Testis (tissue), 3 donors: ENCODE results near the gene EFEMP2. TPM values are rescaled to one million over a fixed set of nuclear protein-coding genes. Genes with fewer than 3 reads are reported as not detected.

Experiments used
- DNase-seq: peaks from one replicate; pipeline ENCODE4 v3.0.0-alpha.2; 2019
- H3K27ac ChIP-seq, 2 donors: fragments of 200-600 bp; sonication (generic); one replicate each; pipeline ENCODE4 v1.5.1; 2019
- H3K27me3 ChIP-seq: fragments of 200-600 bp; sonication (generic); one replicate; pipeline ENCODE4 v1.5.1; 2019
- H3K36me3 ChIP-seq: fragments of 200-600 bp; sonication (generic); one replicate; pipeline ENCODE4 v1.5.1; 2017; ENCODE audit warnings: low read depth; ENCODE audit errors: missing control alignments
- H3K4me1 ChIP-seq: fragments of 200-600 bp; sonication (generic); one replicate; pipeline ENCODE4 v1.5.1; 2019
- H3K4me3 ChIP-seq, 2 donors: fragments of 200-600 bp; sonication (generic); one replicate each; pipeline ENCODE4 v1.5.1; 2017 to 2019
- H3K9me3 ChIP-seq: fragments of 200-600 bp; sonication (generic); one replicate; pipeline ENCODE4 v1.5.1; 2017
- POLR2A ChIP-seq: fragments of 450-650 bp; IDR thresholded peaks from one replicate; pipeline ENCODE4 v1.6.1; 2017; ENCODE audit warnings: antibody characterized with exemption, mild to moderate bottlenecking, moderate library complexity
- WGBS, 2 donors: methylation state at CpG; one replicate each; pipeline ENCODE4 v1.1.5; 2018; 5-methylcytosine and 5-hydroxymethylcytosine counted together
- intact Hi-C: fragments of 100-400 bp; cut with DNase I; formaldehyde crosslinking; loops from one replicate; pipeline ENCODE4 v1.15.1; 2023; ENCODE audit warnings: low total_unique reads
- polyA plus RNA-seq: library from polyadenylated mRNA; stranded (reverse); fragments of 350-450 nt; fragmentation: Illumina TruSeq; extraction: RNeasy Lipid Tissue Mini Kit (QIAGEN cat#74804); gene quantifications from one replicate; pipeline ENCODE4 v1.2.3, GENCODE V29; 2014; ENCODE audit warnings: low read depth, low replicate concordance; ENCODE audit not compliant: insufficient read depth
- total RNA-seq, 2 donors: library from RNA; depleted of rRNA; stranded (reverse); fragments of >200 nt; gene quantifications; one replicate each; pipeline ENCODE4 v1.2.3, GENCODE V29; 2016
- TF ChIP-seq, protein P1 (sequence below), 3 experiments: fragments of 450-650 bp in 2 of 3; fragments of 200-600 bp in 1 of 3; sonication (generic) in 1 of 3; IDR thresholded peaks; one replicate each; pipeline ENCODE4 v1.5.1; 2016 to 2019; ENCODE audit warnings: antibody characterized with exemption in 3 of 3, mild to moderate bottlenecking in 2 of 3, moderate library complexity in 1 of 3

The EFEMP2 gene
- total and polyA plus RNA-seq, 3 donors from 2014 or later, result 47.4 to 100 (median 52.4) TPM

GRCh38 chr11:65900899-65901180, 28.2 kb upstream of the EFEMP2 start:
- WGBS, 2 donors, result 64 to 70% methylated on average over 11 of the region's 11 CpGs
- H3K36me3 ChIP-seq, result no peaks in the 10 kb centered on the region
- H3K27ac ChIP-seq, result no peak overlapping the region
- TF ChIP-seq POLR2A, result no peak
- TF ChIP-seq, protein P1, sequence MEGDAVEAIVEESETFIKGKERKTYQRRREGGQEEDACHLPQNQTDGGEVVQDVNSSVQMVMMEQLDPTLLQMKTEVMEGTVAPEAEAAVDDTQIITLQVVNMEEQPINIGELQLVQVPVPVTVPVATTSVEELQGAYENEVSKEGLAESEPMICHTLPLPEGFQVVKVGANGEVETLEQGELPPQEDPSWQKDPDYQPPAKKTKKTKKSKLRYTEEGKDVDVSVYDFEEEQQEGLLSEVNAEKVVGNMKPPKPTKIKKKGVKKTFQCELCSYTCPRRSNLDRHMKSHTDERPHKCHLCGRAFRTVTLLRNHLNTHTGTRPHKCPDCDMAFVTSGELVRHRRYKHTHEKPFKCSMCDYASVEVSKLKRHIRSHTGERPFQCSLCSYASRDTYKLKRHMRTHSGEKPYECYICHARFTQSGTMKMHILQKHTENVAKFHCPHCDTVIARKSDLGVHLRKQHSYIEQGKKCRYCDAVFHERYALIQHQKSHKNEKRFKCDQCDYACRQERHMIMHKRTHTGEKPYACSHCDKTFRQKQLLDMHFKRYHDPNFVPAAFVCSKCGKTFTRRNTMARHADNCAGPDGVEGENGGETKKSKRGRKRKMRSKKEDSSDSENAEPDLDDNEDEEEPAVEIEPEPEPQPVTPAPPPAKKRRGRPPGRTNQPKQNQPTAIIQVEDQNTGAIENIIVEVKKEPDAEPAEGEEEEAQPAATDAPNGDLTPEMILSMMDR (IDR thresholded peaks at IDR 0.05), result no peak
- intact Hi-C loops, result no loop called here
- H3K4me3 ChIP-seq, result peak overlapping the region; percentile 43 to 52
- H3K4me1 ChIP-seq, result peaks cover 8% of the 10 kb centered on the region
- no peak for DNase-seq
- no peaks in the 10 kb centered on the region for H3K9me3 ChIP-seq
- no peaks in the 10 kb centered on the region for H3K27me3 ChIP-seq

- no peaks in the 10 kb centered on the region for H3K36me3 ChIP-seq
- peak; percentile 87 for DNase-seq
- H3K4me1 ChIP-seq, result peaks cover 8% of the 10 kb centered on the region
- no peak for TF ChIP-seq POLR2A
- TF ChIP-seq, protein P1 (IDR thresholded peaks at IDR 0.05), result no peak
- no peaks in the 10 kb centered on the region for H3K9me3 ChIP-seq
- intact Hi-C loops, result no loop called here
- 5 to 10% methylated on average over 14 to 36 of the region's 80 CpGs for WGBS, 2 donors
- H3K27ac ChIP-seq, result no peak within 1 kb of the TSS
- no peaks in the 10 kb centered on the region for H3K27me3 ChIP-seq
- H3K4me3 ChIP-seq, result peak within 1 kb of the TSS; percentile 43 to 52
Measured at GRCh38 chr11:65900125-65900898, 27.7 kb upstream of the EFEMP2 start, which contains the start of gene FOSL1. TSS of gene FOSL1 (minus strand) at chr11:65900388. CDS start at chr11:65900339, 49 bp downstream.

DNA sequence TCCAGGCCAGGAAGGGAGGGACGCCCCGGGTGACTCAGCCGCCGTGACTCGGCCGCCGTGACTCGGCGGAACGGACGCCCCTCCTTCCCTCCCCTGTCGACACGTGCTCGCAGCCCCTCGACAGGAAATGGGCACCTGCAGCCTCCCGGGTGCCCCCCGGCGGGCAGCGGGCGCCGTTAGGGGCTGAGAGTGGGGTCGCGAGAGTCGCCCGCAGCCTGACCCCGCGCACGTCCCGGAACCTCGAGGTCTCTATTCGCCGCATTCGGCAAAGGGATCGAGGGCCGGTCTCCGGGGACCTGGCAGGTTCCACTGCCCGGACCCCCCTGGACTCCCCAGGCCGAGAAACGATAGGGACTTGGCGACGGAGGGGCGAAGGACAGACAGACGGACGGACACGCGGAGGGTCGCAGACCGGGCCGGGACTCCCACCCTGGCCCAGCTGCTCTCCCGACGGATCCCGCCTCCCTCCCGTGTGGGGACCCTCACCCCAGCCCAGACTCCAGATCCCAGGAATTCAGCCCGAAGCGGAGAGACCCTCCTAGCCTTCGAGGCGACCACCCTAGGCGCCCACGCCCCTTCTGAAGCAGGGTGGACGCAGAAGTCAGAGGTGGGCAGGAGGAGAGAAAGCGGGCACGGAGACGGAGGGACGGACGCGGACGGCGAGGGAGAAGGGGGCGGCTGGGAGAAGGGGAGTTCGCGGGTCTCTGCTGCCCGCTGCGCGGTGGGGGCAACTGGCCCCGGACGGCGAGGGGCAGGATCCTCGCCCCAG, 26.9 kb upstream of the EFEMP2 start:
- intact Hi-C loops, result no loop called here
- no peaks in the 10 kb centered on the region for H3K9me3 ChIP-seq
- H3K27me3 ChIP-seq, result no peaks in the 10 kb centered on the region
- peak overlapping the region; percentile 43 to 52 for H3K4me3 ChIP-seq
- H3K4me1 ChIP-seq, result peaks cover 8% of the 10 kb centered on the region
- WGBS, 2 donors, result 2% methylated on average over 50 of the region's 78 CpGs; no CpG with 5 or more reads in 1 of the 2 donors
- TF ChIP-seq, protein P1 (IDR thresholded peaks at IDR 0.05), result no peak
- TF ChIP-seq POLR2A, result no peak
- no peak for DNase-seq
- no peak overlapping the region for H3K27ac ChIP-seq
- H3K36me3 ChIP-seq, result no peaks in the 10 kb centered on the region

- 24 to 56% methylated on average over 9 to 27 of the region's 28 CpGs for WGBS, 2 donors
- no peak for TF ChIP-seq POLR2A
- TF ChIP-seq, protein P1 (IDR thresholded peaks at IDR 0.05), result no peak
- H3K36me3 ChIP-seq, result no peaks in the 10 kb centered on the region
- H3K4me3 ChIP-seq, result peak overlapping the region; percentile 43 to 52
- no peak for DNase-seq
- H3K27me3 ChIP-seq, result no peaks in the 10 kb centered on the region
- H3K4me1 ChIP-seq, result peaks cover 9% of the 10 kb centered on the region
- no peak overlapping the region for H3K27ac ChIP-seq
- intact Hi-C loops, result no loop called here
- H3K9me3 ChIP-seq, result no peaks in the 10 kb centered on the region
Measured at GRCh38 chr11:65898656-65899355, 26.2 kb upstream of the EFEMP2 start.
